ENCODE results near the gene CCBE1.

CCBE1 gene

DNA sequence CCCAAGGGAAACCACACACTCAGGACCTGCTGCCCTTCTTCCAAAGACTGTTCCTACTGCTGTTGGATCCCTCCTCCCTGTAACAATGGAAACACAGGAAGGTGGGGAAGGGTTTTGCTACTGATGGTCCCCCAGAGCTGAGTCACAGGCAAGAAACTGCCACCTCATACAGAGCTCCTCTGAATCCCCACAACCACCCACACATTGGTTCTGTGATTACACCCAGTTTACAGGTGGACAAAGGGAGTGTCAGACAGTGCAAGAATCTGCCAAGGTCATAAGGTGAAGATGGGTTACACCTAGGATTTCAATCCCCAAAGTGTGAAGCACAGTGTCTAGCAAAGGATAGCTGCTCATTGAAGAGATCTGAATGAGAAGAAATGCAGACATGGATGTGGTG lies 196.5 kb downstream of the CCBE1 start:
- H3K27ac ChIP-seq (ENCODE audit: low read length), result no peak overlapping the region
- H3K4me1 ChIP-seq (ENCODE audit: control insufficient read depth, low read depth, low read length), result no peaks in the 10 kb centered on the region
- H3K9me3 ChIP-seq (ENCODE audit: control insufficient read depth, low read depth, low read length), result no peaks in the 10 kb centered on the region
- no peak overlapping the region for H3K9ac ChIP-seq (ENCODE audit: low read length)
- no peaks in the 10 kb centered on the region for H3K27me3 ChIP-seq (ENCODE audit: control insufficient read depth, insufficient read depth, low read length)
- no peaks in the 10 kb centered on the region for H3K36me3 ChIP-seq (ENCODE audit: control insufficient read depth, low read depth, low read length)
- H3K4me3 ChIP-seq (ENCODE audit: low read length), result no peak overlapping the region

GRCh38 chr18:59498506-59499086 lies 198.6 kb downstream of the CCBE1 start:
- no peaks in the 10 kb centered on the region for H3K27me3 ChIP-seq (ENCODE audit: control insufficient read depth, insufficient read depth, low read length)
- no peaks in the 10 kb centered on the region for H3K36me3 ChIP-seq (ENCODE audit: control insufficient read depth, low read depth, low read length)
- no peak overlapping the region for H3K9ac ChIP-seq (ENCODE audit: low read length)
- no peak overlapping the region for H3K4me3 ChIP-seq (ENCODE audit: low read length)
- H3K27ac ChIP-seq (ENCODE audit: low read length), result no peak overlapping the region
- no peaks in the 10 kb centered on the region for H3K4me1 ChIP-seq (ENCODE audit: control insufficient read depth, low read depth, low read length)
- no peaks in the 10 kb centered on the region for H3K9me3 ChIP-seq (ENCODE audit: control insufficient read depth, low read depth, low read length)

- Histone ChIP-seq H3K9ac (ENCODE audit: low read length) (no peak overlapping the region), H3K9me3 (ENCODE audit: control insufficient read depth, low read depth, low read length) (no peaks in the 10 kb centered on the region), H3K4me1 (ENCODE audit: control insufficient read depth, low read depth, low read length) (no peaks in the 10 kb centered on the region)
Observed at GRCh38 chr18:59492756-59493421, 204.3 kb downstream of the CCBE1 start.

DNA sequence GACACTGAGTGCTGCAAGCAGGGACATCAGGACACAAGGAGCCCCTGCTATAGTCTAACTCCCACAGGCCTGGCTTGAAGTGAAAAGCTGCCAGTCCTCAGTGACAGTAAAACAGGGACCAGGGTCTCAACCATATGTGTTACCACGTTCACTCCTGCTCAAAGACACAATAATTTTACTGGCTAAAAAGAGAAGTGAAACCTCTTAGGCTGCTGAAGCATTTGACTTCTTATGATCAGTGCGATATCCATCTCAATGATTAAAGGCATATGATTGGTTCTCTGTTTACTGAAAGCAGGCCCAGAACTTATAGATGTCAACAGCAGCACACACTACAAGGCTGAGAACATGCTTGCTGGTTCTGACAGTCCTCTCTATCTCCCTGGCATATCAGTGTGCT lies 208.3 kb downstream of the CCBE1 start:
- no peak overlapping the region for H3K9ac ChIP-seq (ENCODE audit: low read length)

More at GRCh38 chr18:59492756-59493421, 204.3 kb downstream of the CCBE1 start:
- H3K4me3 ChIP-seq (ENCODE audit: low read length), result no peak overlapping the region
- H3K36me3 ChIP-seq (ENCODE audit: control insufficient read depth, low read depth, low read length), result no peaks in the 10 kb centered on the region
- H3K27ac ChIP-seq (ENCODE audit: low read length), result no peak overlapping the region
- no peaks in the 10 kb centered on the region for H3K27me3 ChIP-seq (ENCODE audit: control insufficient read depth, insufficient read depth, low read length)

DNA sequence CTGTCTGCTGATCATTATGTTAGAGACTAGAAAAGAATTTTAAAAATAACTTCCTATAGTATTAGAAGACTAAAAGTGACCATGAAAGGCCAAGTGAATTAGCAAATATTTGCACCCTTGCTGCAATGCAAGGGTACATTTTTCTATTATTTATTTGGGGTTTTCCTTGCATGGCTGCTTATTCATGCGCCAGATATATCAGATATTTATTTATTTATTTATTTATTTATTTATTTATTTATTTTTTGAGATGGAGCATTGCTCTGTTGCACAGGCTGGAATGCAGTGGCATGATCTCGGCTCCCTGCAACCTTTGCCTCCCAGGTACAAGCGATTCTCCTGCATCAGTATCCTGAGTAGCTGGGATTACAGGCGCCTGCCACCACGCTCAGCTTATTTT lies 211.8 kb downstream of the CCBE1 start:
- no peaks in the 10 kb centered on the region for H3K9me3 ChIP-seq (ENCODE audit: control insufficient read depth, low read depth, low read length)
- H3K36me3 ChIP-seq (ENCODE audit: control insufficient read depth, low read depth, low read length), result no peaks in the 10 kb centered on the region
- no peak overlapping the region for H3K4me3 ChIP-seq (ENCODE audit: low read length)
- no peaks in the 10 kb centered on the region for H3K4me1 ChIP-seq (ENCODE audit: control insufficient read depth, low read depth, low read length)
- H3K27ac ChIP-seq (ENCODE audit: low read length), result no peak overlapping the region
- no peak overlapping the region for H3K9ac ChIP-seq (ENCODE audit: low read length)
- no peaks in the 10 kb centered on the region for H3K27me3 ChIP-seq (ENCODE audit: control insufficient read depth, insufficient read depth, low read length)

More for the DNA sequence above, 208.3 kb downstream of the CCBE1 start:
- no peaks in the 10 kb centered on the region for H3K36me3 ChIP-seq (ENCODE audit: control insufficient read depth, low read depth, low read length)
- H3K4me1 ChIP-seq (ENCODE audit: control insufficient read depth, low read depth, low read length), result no peaks in the 10 kb centered on the region
- H3K9me3 ChIP-seq (ENCODE audit: control insufficient read depth, low read depth, low read length), result no peaks in the 10 kb centered on the region
- H3K27me3 ChIP-seq (ENCODE audit: control insufficient read depth, insufficient read depth, low read length), result no peaks in the 10 kb centered on the region
- H3K27ac ChIP-seq (ENCODE audit: low read length), result no peak overlapping the region
- H3K4me3 ChIP-seq (ENCODE audit: low read length), result no peak overlapping the region

DNA sequence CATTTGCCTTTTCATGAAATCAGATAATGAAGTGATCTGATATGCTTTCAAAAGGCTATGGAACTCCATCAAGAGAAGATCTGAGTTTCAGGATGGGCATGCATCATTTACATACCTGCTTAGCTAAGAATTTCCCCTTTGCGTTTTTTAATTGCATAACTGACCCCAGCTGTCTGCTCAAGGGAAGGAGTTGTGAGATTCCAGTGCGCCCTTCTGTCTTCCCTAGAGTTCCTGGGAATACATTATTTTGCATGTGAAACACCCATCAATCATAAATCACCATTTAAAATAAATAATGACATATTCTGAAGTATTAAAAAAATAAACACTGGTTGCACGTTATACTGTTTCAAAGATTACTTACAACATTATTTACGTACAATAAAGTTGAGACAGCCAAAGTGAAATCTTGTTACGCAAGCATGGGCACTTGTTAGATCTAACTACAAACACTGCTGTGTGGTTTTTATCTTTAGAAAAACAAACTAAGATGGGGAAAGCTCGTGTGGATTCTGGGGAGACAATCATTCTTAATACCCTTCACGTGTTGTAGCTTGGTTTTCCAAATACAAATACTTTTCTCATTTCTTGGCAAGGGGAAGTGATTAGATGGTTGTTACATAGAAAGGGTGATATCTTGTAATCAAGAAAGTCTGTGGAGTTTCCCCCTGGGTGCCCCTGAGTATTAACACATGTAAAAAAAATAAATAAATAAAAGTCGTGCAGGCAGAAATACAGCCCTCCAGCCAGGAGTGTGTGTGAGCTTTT lies 212.5 kb downstream of the CCBE1 start:
- no peak overlapping the region for H3K4me3 ChIP-seq (ENCODE audit: low read length)
- H3K27me3 ChIP-seq (ENCODE audit: control insufficient read depth, insufficient read depth, low read length), result no peaks in the 10 kb centered on the region
- no peak overlapping the region for H3K9ac ChIP-seq (ENCODE audit: low read length)
- H3K27ac ChIP-seq (ENCODE audit: low read length), result no peak overlapping the region
- H3K36me3 ChIP-seq (ENCODE audit: control insufficient read depth, low read depth, low read length), result no peaks in the 10 kb centered on the region
- no peaks in the 10 kb centered on the region for H3K4me1 ChIP-seq (ENCODE audit: control insufficient read depth, low read depth, low read length)
- H3K9me3 ChIP-seq (ENCODE audit: control insufficient read depth, low read depth, low read length), result no peaks in the 10 kb centered on the region

DNA sequence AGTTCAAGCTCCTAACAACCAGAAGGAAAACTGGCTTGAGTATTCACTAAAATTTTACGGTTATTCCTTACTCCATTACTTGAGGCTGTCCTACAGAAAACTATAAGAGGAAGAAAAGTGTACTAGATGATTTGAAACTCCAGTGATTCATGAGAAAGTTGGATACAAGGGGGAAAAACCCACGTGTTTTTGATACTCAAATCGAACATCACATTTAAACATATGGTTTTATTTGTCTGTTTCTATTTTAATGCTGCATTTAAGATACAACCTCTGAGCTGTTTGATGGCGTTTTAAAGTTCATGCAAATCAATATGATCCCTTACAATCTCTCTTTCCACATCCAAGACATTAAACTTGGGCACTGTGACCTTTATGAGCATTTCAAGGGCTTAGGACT lies 213.1 kb downstream of the CCBE1 start:
- Histone ChIP-seq H3K4me3 (ENCODE audit: low read length) (no peak overlapping the region), H3K9me3 (ENCODE audit: control insufficient read depth, low read depth, low read length) (no peaks in the 10 kb centered on the region), H3K9ac (ENCODE audit: low read length) (no peak overlapping the region), H3K27me3 (ENCODE audit: control insufficient read depth, insufficient read depth, low read length) (no peaks in the 10 kb centered on the region), H3K4me1 (ENCODE audit: control insufficient read depth, low read depth, low read length) (no peaks in the 10 kb centered on the region), H3K36me3 (ENCODE audit: control insufficient read depth, low read depth, low read length) (no peaks in the 10 kb centered on the region), H3K27ac (ENCODE audit: low read length) (no peak overlapping the region)

DNA sequence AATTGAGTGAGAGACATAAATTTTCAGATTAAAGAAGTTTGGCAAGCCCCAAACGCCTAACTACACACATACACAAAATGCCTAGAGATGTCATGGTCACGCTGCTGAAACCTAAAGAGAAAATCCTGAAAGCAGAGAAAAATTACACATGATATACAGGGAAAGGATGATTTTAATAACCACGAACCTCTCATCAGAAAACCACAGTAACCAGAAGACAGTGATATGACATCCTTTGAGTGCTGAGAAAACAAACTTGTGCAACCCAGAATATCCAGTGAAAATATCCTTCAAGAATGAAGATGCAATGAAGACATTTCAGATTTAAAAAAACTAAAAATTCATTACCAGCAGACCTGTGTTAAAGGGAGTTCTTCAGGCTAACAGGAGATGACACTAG lies 215.8 kb downstream of the CCBE1 start:
- Histone ChIP-seq H3K4me1 (ENCODE audit: control insufficient read depth, low read depth, low read length) (no peaks in the 10 kb centered on the region), H3K4me3 (ENCODE audit: low read length) (no peak overlapping the region), H3K9me3 (ENCODE audit: control insufficient read depth, low read depth, low read length) (no peaks in the 10 kb centered on the region)

DNA sequence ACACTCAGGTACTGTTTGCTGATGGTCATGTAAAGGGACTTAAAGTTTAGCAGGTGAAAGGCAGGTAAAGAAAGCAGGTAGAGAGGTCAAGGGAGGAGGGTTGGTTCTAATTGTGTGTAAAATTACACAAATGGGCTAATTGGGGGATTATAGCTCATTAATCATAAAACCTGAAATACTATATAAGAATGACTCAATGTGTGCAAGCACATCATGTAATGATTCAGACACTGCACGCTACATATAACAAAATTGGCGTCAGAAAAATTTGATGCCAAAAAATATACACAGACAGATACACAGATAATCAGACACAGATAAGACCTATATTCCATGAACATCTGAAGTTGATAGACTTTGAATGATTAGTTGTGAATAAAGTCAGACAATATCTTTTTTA lies 217.4 kb downstream of the CCBE1 start:
- no peaks in the 10 kb centered on the region for H3K27me3 ChIP-seq (ENCODE audit: control insufficient read depth, insufficient read depth, low read length)
- no peaks in the 10 kb centered on the region for H3K36me3 ChIP-seq (ENCODE audit: control insufficient read depth, low read depth, low read length)
- H3K4me1 ChIP-seq (ENCODE audit: control insufficient read depth, low read depth, low read length), result no peaks in the 10 kb centered on the region

More for the DNA sequence above, 215.8 kb downstream of the CCBE1 start:
- Histone ChIP-seq H3K27me3 (ENCODE audit: control insufficient read depth, insufficient read depth, low read length) (no peaks in the 10 kb centered on the region), H3K36me3 (ENCODE audit: control insufficient read depth, low read depth, low read length) (no peaks in the 10 kb centered on the region), H3K9ac (ENCODE audit: low read length) (no peak overlapping the region), H3K27ac (ENCODE audit: low read length) (no peak overlapping the region)

DNA sequence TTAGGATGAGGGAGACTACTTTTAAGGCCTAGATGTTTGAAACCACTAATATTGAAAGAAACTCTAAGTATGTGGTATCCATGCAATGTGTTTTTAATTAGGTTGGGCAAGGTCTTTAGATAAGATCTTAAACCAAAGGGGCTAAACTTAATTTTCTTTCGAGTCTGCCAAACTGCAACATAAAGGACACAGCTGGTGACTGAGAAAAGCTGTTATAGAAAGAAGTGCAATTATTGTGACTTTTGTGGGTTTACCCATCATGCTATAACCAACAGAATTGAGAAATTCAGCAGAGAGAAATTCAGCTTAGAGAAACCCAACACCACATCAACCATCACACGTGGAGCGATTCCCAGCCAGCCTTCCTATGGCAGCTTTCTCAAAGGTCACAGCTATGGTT lies 218.6 kb downstream of the CCBE1 start:
- Histone ChIP-seq H3K27ac (ENCODE audit: low read length) (no peak overlapping the region), H3K9ac (ENCODE audit: low read length) (no peak overlapping the region), H3K27me3 (ENCODE audit: control insufficient read depth, insufficient read depth, low read length) (no peaks in the 10 kb centered on the region), H3K4me1 (ENCODE audit: control insufficient read depth, low read depth, low read length) (no peaks in the 10 kb centered on the region), H3K36me3 (ENCODE audit: control insufficient read depth, low read depth, low read length) (no peaks in the 10 kb centered on the region), H3K9me3 (ENCODE audit: control insufficient read depth, low read depth, low read length) (no peaks in the 10 kb centered on the region), H3K4me3 (ENCODE audit: low read length) (no peak overlapping the region)

More for the DNA sequence above, 217.4 kb downstream of the CCBE1 start:
- no peak overlapping the region for H3K9ac ChIP-seq (ENCODE audit: low read length)
- no peaks in the 10 kb centered on the region for H3K9me3 ChIP-seq (ENCODE audit: control insufficient read depth, low read depth, low read length)
- H3K4me3 ChIP-seq (ENCODE audit: low read length), result no peak overlapping the region
- no peak overlapping the region for H3K27ac ChIP-seq (ENCODE audit: low read length)

DNA sequence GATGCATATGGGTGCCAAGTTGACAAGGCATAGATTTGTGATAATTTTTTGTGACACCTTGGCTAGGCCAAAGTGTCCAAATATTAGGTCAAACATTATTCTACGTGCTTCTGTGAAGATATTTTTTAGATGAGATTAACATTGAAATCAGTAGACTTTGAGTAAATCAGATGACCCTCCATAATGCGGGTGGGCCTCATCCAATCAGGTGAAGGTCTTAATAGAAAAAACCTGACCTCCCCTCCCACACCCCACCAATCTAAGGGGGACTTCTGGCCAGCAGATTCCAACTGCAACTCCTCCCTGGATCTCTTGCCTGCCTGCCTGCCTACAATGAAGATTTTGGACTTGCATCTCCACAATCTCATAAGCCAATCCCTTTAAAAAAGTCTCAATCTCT lies 219.4 kb downstream of the CCBE1 start:
- H3K9me3 ChIP-seq (ENCODE audit: control insufficient read depth, low read depth, low read length), result no peaks in the 10 kb centered on the region
- no peaks in the 10 kb centered on the region for H3K4me1 ChIP-seq (ENCODE audit: control insufficient read depth, low read depth, low read length)
- no peaks in the 10 kb centered on the region for H3K36me3 ChIP-seq (ENCODE audit: control insufficient read depth, low read depth, low read length)
- no peak overlapping the region for H3K27ac ChIP-seq (ENCODE audit: low read length)
- no peaks in the 10 kb centered on the region for H3K27me3 ChIP-seq (ENCODE audit: control insufficient read depth, insufficient read depth, low read length)
- no peak overlapping the region for H3K9ac ChIP-seq (ENCODE audit: low read length)
- H3K4me3 ChIP-seq (ENCODE audit: low read length), result no peak overlapping the region

Data from iPS-18a (cell line).